GM21723 (cell line): ENCODE results near the gene CSF2.

Experiments
- ATAC-seq: cut with Tn5 transposase; IDR thresholded peaks from one replicate; pipeline ENCODE4 v1.9.1; 2021; ENCODE audit warnings: mild to moderate bottlenecking, moderate library complexity; ENCODE audit not compliant: unreplicated experiment

The CSF2 gene

DNA sequence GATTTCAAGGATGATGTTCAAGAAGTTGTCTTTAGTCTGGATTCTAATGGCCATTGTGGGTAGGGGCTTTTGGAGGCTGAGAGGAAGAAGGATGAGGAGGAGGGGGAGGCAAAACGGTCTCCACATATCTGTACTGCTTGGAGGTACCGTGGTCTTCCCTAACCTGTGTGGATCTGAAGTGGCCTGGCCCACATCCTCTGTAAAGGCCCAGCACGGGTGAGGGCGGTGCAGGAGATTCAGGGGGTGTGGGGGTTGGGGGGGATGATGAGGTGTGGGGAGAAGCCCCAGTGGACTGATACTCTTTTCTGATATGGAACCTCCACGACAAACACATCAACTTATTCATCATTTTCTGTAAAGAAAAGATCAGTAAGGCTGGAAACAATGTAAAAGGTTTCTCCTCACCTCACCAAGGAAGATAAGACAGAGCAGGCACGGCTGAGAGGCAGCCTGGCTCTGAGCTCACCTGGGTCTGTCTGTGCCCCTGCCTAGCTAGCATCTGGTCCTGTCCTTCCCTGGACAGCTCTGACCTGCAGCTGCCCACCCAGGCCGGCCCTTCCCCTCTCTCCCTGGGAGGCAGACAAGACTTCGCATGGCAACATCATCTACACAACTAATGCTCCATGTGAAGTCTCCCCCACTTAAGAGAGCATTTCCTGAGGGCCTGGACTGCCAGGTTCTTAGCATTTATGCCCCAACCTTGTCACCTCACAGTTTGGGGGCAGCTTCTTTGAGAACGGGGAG is 18.7 kb upstream of the CSF2 start:
- no peak for ATAC-seq

- no peak for ATAC-seq
Observed at GRCh38 chr5:132055441-132055807, 18.2 kb upstream of the CSF2 start.

- ATAC-seq = no peak
Observed at GRCh38 chr5:132055808-132056609, 17.6 kb upstream of the CSF2 start.

DNA sequence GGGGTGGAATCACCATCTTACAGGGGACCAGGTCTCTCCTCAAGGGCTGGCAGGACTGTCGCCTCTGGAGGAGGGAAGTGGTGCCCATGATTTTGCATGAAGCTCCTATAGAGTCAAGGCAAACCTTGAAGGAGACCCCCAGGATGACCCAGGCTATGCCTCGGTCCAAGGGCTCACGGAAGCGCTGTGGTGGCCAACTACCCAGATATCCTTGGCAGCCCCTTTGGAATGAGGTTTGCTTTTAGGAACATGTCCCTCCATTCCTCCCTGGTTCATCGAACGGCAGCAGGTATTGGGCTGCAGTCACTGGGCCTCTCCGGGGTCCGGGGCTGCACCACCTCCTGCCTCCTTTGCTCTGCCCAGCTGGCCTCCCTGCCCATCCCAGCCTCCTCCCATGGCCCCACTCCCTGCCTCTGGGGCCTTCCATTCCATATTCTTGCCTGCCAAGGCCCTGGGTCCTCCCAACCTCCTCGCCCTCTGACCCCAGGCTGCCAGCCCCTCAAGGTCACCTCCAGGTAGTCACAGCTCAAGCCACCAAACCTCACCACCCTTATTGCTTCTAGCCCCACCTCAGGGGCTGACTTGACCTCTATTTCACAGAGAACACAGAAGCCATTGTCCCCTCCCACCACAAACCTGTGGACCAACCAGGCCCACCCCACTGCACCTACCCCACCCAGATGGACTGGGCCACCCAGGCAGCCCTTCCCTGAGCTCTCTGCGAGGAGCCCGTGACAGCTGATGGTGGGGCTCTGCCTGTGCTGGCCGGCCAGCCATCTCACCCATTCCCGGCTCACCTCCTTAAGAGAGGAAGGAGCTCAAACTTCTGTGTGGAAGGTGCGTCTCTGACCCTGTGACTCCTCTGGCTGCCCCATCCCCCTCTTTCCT is 16.7 kb upstream of the CSF2 start:
- no peak for ATAC-seq

DNA sequence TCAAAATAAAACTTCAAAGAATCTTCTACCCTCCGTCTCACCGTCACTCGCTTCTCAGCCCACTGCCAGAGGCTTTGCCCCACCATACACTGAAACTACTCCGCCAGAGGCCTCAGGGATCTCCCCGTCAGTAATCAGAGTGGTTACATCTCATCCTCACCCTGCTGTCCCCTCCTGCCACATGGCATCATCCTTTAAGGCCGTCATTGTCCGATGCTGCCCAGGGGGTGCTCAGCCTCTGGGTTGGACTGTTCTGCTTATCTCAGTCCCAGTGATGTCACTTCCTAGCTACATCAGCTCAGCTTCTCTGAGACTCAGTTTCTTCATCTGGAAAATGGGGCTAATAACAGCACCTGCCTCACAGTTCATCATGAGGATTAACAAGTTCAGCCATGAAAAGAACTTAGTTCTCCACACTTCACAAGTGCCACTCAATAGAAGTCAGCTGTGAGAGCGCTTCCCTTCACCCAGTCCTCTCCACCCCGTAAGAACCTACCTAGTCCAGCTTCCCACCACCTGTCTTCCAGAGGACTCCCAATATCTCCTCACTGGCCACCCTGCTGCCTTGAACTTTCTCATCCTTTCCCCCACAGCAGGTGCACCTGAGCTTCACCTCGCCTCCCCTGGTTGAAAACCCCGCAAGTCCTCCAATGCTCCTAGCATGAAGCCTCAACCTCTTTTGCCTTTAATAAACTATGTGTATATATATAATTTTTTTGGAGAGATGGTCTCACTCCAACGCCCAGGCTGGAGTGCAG is 15.9 kb upstream of the CSF2 start:
- ATAC-seq = no peak

DNA sequence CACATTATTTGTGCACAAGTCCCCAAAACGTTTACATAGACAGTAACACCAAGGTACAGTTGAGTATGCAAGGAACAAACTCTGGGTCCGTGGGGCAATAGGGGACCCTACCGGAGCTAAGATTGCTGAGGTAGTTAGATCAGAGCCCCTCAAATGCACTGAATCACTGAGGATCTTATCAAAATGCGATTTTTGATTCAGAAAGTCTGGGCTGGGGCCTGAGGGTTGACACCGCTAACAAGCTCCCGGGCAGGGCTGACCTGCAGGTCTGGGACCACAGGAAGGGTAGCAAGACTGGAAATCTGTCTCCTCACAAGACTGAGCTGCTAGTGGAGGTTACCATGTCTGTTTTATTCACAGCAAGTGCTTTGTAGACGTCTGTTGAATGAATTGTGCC is 14.9 kb upstream of the CSF2 start:
- no peak for ATAC-seq

GRCh38 chr5:132059043-132059695 is 14.4 kb upstream of the CSF2 start:
- ATAC-seq = no peak

DNA sequence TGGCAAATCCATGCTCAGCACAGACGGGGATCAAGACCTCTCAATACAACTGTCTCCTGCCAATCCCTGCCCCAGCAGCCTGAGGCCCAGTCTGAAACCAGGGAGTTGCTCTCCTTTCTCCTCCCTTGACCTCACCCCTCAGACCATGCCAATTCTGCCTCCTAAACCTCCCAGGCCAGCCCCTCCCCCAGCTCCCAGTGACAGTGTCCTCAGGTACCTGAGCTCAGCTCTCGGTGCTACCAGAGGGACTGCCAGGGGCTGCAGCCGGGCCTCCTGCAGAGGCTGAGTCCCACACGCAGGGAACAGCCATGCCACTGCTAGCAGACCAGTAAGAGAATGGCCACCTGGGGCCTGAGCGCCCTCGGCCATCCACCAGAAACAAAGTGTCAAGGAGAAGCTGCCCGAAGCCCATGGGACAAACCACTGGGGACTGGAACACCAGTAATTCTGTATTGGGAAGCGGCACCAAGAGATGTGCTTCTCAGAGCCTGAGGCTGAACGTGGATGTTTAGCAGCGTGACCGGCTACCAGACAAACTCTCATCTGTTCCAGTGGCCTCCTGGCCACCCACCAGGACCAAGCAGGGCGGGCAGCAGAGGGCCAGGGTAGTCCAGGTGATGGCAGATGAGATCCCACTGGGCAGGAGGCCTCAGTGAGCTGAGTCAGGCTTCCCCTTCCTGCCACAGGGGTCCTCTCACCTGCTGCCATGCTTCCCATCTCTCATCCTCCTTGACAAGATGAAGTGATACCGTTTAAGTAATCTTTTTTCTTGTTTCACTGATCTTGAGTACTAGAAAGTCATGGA is 13.7 kb upstream of the CSF2 start:
- no peak for ATAC-seq

DNA sequence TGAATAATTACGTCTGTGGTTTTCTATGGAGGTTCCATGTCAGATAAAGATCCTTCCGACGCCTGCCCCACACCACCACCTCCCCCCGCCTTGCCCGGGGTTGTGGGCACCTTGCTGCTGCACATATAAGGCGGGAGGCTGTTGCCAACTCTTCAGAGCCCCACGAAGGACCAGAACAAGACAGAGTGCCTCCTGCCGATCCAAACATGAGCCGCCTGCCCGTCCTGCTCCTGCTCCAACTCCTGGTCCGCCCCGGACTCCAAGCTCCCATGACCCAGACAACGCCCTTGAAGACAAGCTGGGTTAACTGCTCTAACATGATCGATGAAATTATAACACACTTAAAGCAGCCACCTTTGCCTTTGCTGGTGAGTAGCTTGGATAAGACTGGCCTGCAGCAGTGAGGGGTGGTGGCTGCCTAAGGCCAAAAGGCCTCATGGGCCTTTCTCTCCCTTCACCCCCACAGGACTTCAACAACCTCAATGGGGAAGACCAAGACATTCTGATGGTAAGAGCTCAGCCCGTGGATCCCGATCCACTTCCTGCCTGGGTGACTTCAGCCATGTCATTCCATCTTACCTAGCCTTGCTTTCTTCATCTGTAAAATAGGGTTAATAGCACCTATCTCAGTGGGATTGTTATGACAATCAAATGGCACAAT is 13.0 kb upstream of the CSF2 start, which contains the start of gene IL3:
TSS of gene IL3 (plus strand) at position 155 of the 661 bp plus-strand sequence. CDS start at position 207, 52 bp downstream.
- ATAC-seq = no peak

GRCh38 chr5:132063090-132063911 is 10.3 kb upstream of the CSF2 start:
- peak; percentile 68 for ATAC-seq

GRCh38 chr5:132064140-132064539 is 9.4 kb upstream of the CSF2 start:
- no peak for ATAC-seq

DNA sequence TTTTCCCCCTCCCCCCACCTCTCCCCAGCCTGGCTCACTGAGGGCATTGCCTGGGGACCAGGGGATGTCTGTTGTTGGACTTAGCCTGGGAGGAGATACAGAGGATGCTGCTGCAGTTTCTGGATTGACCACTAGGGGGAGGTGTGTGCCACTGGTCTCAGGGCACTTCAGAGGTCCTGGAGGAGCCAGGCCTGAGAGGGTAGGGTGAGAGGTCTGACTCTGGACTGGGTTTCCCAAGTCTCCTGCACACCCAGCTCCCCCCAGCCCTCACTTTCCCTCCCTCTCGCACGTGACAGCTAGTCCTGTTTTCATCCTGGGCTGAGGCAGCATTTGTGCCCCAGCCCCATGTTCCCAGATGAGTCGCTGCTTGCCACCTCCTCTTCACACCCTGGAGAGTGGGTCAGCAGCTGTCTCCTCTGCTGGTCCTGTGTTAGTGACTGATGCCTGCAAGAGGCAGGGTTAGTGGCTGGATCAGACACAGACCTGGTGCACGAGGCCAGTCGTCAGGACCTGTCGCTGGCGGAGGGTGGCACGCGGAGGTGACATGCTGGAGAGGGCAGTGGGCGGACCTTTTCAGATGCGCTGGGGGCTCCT is 8.8 kb upstream of the CSF2 start:
- peak; percentile 73 for ATAC-seq

- peak; percentile 47 for ATAC-seq
Observed at GRCh38 chr5:132065351-132065937, 8.1 kb upstream of the CSF2 start.

- no peak for ATAC-seq
Observed at GRCh38 chr5:132065951-132066701, 7.5 kb upstream of the CSF2 start.

GRCh38 chr5:132066871-132067270 is 6.7 kb upstream of the CSF2 start:
- ATAC-seq = no peak

DNA sequence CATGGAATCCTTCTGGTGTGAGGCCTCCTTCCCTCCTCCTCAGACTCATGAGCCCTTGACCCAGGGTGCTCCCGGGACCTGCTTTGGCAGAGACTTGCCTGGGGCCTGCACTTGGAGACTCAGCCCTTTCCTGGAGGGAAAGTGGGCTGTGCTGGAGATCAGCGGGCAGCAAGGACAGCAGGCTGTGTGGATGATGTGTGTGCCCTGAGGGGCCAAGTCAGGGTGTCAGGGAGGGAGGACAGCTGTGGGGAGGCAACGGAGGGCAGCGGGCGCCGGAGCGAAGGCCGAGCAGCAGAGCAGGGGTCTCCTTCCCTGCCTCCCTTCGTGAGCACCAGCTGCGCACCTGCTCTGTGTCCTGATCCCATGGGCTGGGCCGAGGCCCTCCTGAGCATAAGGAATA is 6.1 kb upstream of the CSF2 start:
- no peak for ATAC-seq
